NCI-H1436 (cell line): ENCODE results near the gene AOPEP.
"Not testable (repeated sequence)": the region's sequence is repeated elsewhere in the genome, so short reads cannot be mapped to it uniquely, and the experiment has no call there.

Experiments
- DNase-seq: peaks from one replicate; lab custom pipeline; 2025; lab: John Stamatoyannopoulos, UW

Gene AOPEP

GRCh38 chr9:94818178-94818541 is 91.7 kb downstream of the AOPEP start:
- no peak for DNase-seq

DNA sequence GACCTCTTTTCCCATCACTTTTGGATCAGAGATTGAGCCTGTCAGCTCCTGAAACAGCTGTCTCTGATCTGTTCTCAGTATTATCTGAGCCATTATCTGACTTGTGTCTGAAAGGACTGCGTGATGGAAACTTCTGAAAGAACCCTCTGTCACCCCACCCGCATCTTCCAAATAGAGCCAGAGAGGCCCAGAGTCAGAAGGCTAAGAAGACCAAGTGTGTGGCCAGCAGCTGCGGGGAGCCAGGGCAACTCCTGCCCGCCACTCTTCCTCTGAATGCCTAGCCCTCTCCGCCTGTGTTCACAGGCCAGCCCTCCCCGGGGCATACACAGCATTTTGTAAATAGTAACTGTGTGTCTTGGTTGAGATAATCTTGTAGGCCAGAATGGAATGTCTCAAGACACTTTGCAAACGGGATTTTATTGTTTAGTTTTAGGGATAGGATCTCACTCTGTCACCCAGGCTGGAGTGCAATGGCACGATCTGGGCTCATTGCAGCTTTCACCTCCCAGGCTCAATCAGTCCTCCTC is 92.7 kb downstream of the AOPEP start:
- no peak for DNase-seq

GRCh38 chr9:94821098-94821887 is 94.8 kb downstream of the AOPEP start:
- DNase-seq: no peak

- no peak for DNase-seq
These were observed 95.8 kb downstream of the AOPEP start for GRCh38 chr9:94822273-94822672.

- no peak for DNase-seq
These were observed 97.2 kb downstream of the AOPEP start for GRCh38 chr9:94823710-94824109.

- DNase-seq: no peak
These were observed 97.9 kb downstream of the AOPEP start for GRCh38 chr9:94824411-94824810.

GRCh38 chr9:94824913-94825610 is 98.6 kb downstream of the AOPEP start:
- DNase-seq: no peak

GRCh38 chr9:94825611-94825958 is 99.1 kb downstream of the AOPEP start:
- no peak for DNase-seq

GRCh38 chr9:94826044-94826443 is 99.5 kb downstream of the AOPEP start:
- no peak for DNase-seq

- no peak for DNase-seq
These were observed 100.3 kb downstream of the AOPEP start for GRCh38 chr9:94826644-94827410.

DNA sequence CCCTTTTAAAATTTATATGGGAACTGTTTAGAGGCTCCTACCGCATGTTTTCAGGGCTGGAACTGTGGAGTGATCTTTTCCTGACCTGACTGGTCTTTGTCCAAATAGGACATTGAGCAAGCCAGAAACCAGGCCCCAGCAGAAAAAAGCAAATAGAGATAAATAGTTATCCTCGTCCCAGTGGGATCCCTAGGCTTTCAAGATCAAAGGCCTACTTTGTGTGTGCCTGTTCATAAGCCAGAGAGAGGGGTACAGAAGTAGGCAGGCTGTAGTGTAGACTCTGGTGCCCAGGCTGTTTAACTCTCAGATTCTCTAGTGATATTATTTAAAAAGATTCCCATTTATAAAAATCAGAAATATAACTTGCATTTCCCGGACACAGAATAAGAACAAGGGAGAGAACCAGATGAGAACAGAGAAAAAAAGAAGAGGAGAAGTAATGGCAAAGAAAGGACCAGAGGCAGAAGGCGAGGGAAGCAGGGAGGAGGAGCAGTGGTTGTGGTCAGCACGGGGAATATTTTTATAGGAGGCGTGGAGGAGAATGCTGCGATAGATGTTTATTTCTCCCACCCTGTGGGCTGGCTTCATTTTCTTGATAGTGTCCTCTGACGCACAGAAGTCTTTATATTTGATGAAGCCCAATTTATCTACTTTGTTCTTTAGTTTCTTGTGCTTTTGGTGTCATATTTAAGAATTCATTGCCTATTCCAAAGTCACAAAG is 101.2 kb downstream of the AOPEP start:
- no peak for DNase-seq

DNA sequence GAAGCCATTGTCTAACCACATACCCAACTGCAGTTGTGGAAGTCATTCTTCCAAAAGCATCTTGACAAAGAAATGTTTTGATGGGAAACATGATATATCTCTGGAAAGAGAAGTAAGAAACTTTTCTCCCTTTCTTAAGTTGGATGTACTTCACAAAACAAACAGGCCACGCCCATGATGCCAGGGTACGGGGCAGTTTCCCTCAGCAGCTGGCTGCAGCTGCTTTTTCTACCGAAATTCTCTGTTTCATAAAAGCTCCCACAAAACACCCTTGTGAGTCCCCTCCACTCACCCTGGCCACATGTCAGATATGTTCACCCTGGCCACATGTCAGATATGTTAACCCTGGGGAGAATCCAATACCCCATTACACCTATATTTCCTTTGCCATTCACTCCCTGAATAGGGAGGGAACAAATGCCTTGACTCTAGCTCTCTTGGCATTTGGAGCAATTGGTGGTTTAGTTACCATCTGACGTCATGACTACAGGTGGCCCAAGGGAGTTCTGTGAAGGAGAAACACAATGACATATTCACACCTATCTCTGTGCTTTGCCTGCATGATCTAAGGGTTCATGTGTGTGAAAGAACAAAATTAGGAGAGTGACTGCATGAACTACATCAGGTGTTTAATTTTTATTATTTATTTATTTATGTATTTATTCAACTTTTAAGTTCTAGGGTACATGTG is 103.0 kb downstream of the AOPEP start:
- DNase-seq: no peak

DNA sequence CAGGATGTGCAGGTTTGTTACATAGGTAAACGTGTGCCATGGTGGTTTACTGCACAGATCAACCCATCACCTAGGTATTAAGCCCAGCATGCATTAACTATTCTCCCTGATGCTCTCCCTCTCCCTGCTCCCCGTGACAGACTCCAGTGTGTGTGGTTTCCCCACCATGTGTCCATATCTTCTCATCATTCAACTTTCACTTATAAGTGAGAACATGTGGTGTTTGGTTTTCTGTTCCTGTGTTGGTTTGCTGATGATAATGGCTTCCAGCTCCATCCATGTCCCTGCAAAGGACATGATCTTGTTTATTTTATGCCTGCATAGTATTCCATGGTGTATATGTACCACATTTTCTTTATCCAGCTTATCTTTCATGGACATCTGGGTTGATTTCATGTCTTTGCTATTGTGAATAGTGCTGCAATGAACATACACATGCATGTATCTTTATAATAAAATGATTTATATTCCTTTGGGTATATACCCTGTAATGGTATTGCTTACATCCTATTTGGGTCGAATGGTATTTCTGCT is 103.6 kb downstream of the AOPEP start:
- DNase-seq: not testable (repeated sequence)

- DNase-seq: no peak
These were observed 107.3 kb downstream of the AOPEP start for GRCh38 chr9:94833802-94834201.

- DNase-seq: no peak
These were observed 110.9 kb downstream of the AOPEP start for GRCh38 chr9:94837404-94837803.

DNA sequence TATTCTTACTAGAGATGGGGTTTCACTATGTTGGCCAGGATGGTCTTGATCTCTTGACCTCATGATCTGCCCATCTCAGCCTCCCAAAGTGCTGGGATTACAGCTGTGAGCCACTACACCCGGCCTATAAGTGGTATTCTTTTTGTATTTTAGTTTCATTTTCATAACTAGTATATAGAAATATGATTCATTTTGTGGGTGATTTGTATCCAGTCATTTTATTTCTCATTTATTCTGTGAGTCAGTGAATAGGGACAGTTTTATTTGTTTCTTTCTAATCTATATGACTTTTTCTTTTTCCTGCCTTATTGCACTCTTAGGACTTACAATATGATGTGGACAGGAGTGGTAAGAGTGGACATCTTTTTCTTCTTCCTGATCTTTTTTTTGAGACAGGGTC is 112.9 kb downstream of the AOPEP start:
- DNase-seq: no peak

GRCh38 chr9:94840738-94841137 is 114.2 kb downstream of the AOPEP start:
- DNase-seq: no peak

- DNase-seq: no peak
These were observed 116.6 kb downstream of the AOPEP start for GRCh38 chr9:94843134-94843533.

GRCh38 chr9:94846739-94847138 is 120.2 kb downstream of the AOPEP start:
- DNase-seq: no peak

- DNase-seq: no peak
These were observed 121.0 kb downstream of the AOPEP start for GRCh38 chr9:94847486-94847885.

DNA sequence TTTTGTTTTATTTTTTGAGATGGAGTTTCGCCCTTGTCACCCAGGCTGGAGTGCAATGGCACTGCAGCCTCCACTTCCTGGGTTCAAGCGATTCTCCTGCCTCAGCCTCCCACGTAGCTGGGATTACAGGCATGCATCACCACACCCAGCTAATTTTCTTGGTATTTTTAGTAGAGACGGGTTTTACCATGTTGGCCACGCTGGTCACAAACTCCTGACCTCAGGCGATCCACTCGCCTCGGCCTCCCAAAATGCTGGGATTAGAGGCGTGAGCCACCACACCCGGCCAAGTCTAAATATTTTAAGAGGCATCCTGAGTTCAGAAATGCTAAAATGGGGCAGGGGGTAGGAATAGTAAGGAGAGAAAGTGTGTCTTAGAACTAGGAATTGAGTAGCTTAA is 122.3 kb downstream of the AOPEP start:
- not testable (repeated sequence) for DNase-seq
